GM23338 (cell line): ENCODE data around the gene SIN3B. TPM values are rescaled to one million over a fixed set of nuclear protein-coding genes. Genes with fewer than 3 reads are reported as not detected.

Source experiments
- ATAC-seq: fragments of 200-7000 bp; cut with Tn5 transposase; 3 replicates; pipeline ENCODE4 v1.9.1; 2020
- DNase-seq: peaks from one replicate; pipeline ENCODE4 v3.0.0-alpha.2; 2015; ENCODE audit warnings: low spot score
- H2AFZ ChIP-seq: fragments of 200-600 bp; sonication (generic); 2 replicates; pipeline ENCODE4 v1.8.0; 2016; ENCODE audit warnings: antibody characterized with exemption, mild to moderate bottlenecking, moderate library complexity
- H3F3A ChIP-seq: fragments of 200-600 bp; sonication (generic); replicated peaks from 2 replicates; pipeline ENCODE4 v1.8.0; 2017; ENCODE audit warnings: antibody characterized with exemption, mixed run types, low read depth
- H3K27ac ChIP-seq: fragments of 200-600 bp; sonication (generic); 2 replicates; pipeline ENCODE4 v1.6.1; 2016; ENCODE audit warnings: low read depth
- H3K27me3 ChIP-seq: fragments of 200-600 bp; sonication (generic); 2 replicates; pipeline ENCODE4 v1.8.0; 2016; ENCODE audit warnings: mild to moderate bottlenecking, mixed run types, moderate library complexity; ENCODE audit not compliant: insufficient read depth
- H3K36me3 ChIP-seq: fragments of 200-600 bp; sonication (generic); 2 replicates; pipeline ENCODE4 v1.8.0; 2016; ENCODE audit warnings: mild to moderate bottlenecking; ENCODE audit not compliant: insufficient read depth
- H3K4me1 ChIP-seq: fragments of 200-600 bp; sonication (generic); 2 replicates; pipeline ENCODE4 v1.8.0; 2016; ENCODE audit warnings: mild to moderate bottlenecking, moderate library complexity; ENCODE audit not compliant: insufficient read depth
- H3K4me2 ChIP-seq: fragments of 200-600 bp; sonication (generic); 2 replicates; pipeline ENCODE4 v1.7.1; 2017; ENCODE audit warnings: mixed run types
- H3K4me3 ChIP-seq: fragments of 200-600 bp; sonication (generic); 2 replicates; pipeline ENCODE4 v1.6.1; 2016; ENCODE audit warnings: mixed run types
- H3K79me2 ChIP-seq: fragments of 200-600 bp; sonication (generic); replicated peaks from 2 replicates; pipeline ENCODE4 v1.8.0; 2017; ENCODE audit warnings: mild to moderate bottlenecking; ENCODE audit not compliant: insufficient read depth
- H3K9me2 ChIP-seq: fragments of 200-600 bp; sonication (generic); 2 replicates; pipeline ENCODE4 v1.8.0; 2017; ENCODE audit not compliant: insufficient read depth
- H4K20me1 ChIP-seq: fragments of 200-600 bp; sonication (generic); replicated peaks from 2 replicates; pipeline ENCODE4 v1.8.0; 2017; ENCODE audit warnings: mild to moderate bottlenecking; ENCODE audit not compliant: insufficient read depth
- H3K27ac Mint-ChIP-seq: 2 replicates; pipeline ENCODE4 v1.8.0; 2020; ENCODE audit warnings: inconsistent platforms, mild to moderate bottlenecking, moderate library complexity, mixed read lengths
- H3K27me3 Mint-ChIP-seq: 3 replicates; pipeline ENCODE4 v1.8.0; 2022; ENCODE audit warnings: low read depth, mild to moderate bottlenecking, moderate library complexity, mixed read lengths, inconsistent platforms; ENCODE audit not compliant: insufficient read depth, poor library complexity
- H3K36me3 Mint-ChIP-seq: 3 replicates; pipeline ENCODE4 v1.8.0; 2021; ENCODE audit warnings: low read depth, mild to moderate bottlenecking, inconsistent platforms, moderate library complexity, mixed read lengths
- H3K4me1 Mint-ChIP-seq: 3 replicates; pipeline ENCODE4 v1.8.0; 2020; ENCODE audit warnings: mild to moderate bottlenecking, inconsistent platforms, mixed read lengths
- H3K4me3 Mint-ChIP-seq: 3 replicates; pipeline ENCODE4 v1.8.0; 2021; ENCODE audit warnings: moderate library complexity, mild to moderate bottlenecking, inconsistent platforms, mixed read lengths
- H3K9me3 Mint-ChIP-seq: 3 replicates; pipeline ENCODE4 v1.8.0; 2020; ENCODE audit warnings: moderate library complexity, mild to moderate bottlenecking, inconsistent platforms, mixed read lengths
- EZH2 ChIP-seq: fragments of 200-600 bp; sonication (generic); IDR thresholded peaks from one replicate; pipeline ENCODE4 v1.8.0; 2017; ENCODE audit warnings: antibody characterized with exemption, mild to moderate bottlenecking, low read depth; ENCODE audit not compliant: unreplicated experiment
- JUNB ChIP-seq: IDR thresholded peaks from one replicate; pipeline ENCODE4 v1.6.1; 2016; ENCODE audit warnings: antibody characterized with exemption; ENCODE audit not compliant: unreplicated experiment
- REST ChIP-seq: IDR thresholded peaks from one replicate; pipeline ENCODE4 v1.6.1; 2018; ENCODE audit warnings: antibody characterized with exemption; ENCODE audit not compliant: unreplicated experiment
- ZNF114 ChIP-seq: fragments of 250-450 bp; sonication (Bioruptor Pico); IDR thresholded peaks from 2 replicates; pipeline ENCODE4 v1.5.0; 2020; ENCODE audit warnings: mild to moderate bottlenecking, moderate library complexity
- ZNF462 ChIP-seq: fragments of 250-450 bp; sonication (Bioruptor Pico); IDR thresholded peaks from 2 replicates; pipeline ENCODE4 v1.5.0; 2020; ENCODE audit warnings: mild to moderate bottlenecking, moderate library complexity
- polyA plus RNA-seq: library from polyadenylated mRNA; unstranded; fragments of >200 nt; fragmentation: Nextera tagmentation; extraction: Ambion mirVana; gene quantifications from 2 replicates; pipeline ENCODE4 v1.2.1, GENCODE V29; 2016
- total RNA-seq: library from RNA; depleted of rRNA; stranded (reverse); fragments of >200 nt; shearing (Covaris generic); gene quantifications from 2 replicates; pipeline ENCODE4 v1.2.3, GENCODE V29; 2014

SIN3B gene
- total and polyA plus RNA-seq, 2 experiments from 2014 or later, result 37.6 to 68.6 TPM

GRCh38 chr19:16861834-16862233, 32.6 kb downstream of the SIN3B start (continued):
- TF ChIP-seq REST, result no peak

DNA sequence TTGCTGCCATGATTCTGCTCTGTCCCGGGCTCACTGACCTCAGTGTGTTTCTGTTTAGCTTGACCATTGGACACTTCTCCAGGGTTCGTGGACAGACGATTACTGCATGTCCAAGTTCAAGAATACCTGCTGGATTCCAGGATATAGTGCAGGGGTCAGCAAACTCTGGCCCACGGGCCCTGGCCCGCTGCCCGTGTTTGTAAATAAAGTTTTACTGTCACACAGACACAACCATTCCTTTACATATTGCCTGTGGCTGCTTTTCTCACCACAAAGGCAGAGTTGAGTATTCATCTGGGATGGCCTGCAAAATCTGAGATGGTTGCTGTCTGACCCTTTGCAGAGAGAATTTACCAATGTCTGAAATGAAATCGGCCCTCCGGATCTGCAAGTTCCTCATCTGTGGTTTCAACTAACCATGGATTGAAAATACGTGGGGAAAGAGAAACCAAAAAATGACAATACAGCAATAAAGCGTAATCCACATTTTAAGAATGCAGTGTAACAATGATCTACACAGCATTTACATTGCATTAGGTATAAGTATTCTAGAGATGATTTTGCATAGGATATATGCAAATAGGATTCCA, 33.7 kb downstream of the SIN3B start:
- no peak overlapping the region for H3K27ac Mint-ChIP-seq
- DNase-seq (no peak), ATAC-seq (no peak)
- H3K4me3 Mint-ChIP-seq, result no peak overlapping the region
- no peak overlapping the region for H3K4me3 ChIP-seq
- no peaks in the 10 kb centered on the region for H3K9me2 ChIP-seq
- H3F3A ChIP-seq, result no peaks in the 10 kb centered on the region
- no peak overlapping the region for H2AFZ ChIP-seq
- H4K20me1 ChIP-seq, result peaks cover 6% of the 10 kb centered on the region
- H3K4me1 ChIP-seq, result no peaks in the 10 kb centered on the region
- no peak for TF ChIP-seq JUNB
- TF ChIP-seq EZH2, result no peak
- no peak for TF ChIP-seq ZNF462 (CRISPR knock-in tag)
- TF ChIP-seq ZNF114, result no peak
- peaks cover 3% of the 10 kb centered on the region for H3K27me3 Mint-ChIP-seq
- H3K4me1 Mint-ChIP-seq, result no peaks in the 10 kb centered on the region
- H3K4me2 ChIP-seq, result no peak overlapping the region
- H3K36me3 Mint-ChIP-seq, result peaks cover 52% of the 10 kb centered on the region
- no peaks in the 10 kb centered on the region for H3K9me3 Mint-ChIP-seq
- H3K36me3 ChIP-seq, result peaks cover 11% of the 10 kb centered on the region
- no peaks in the 10 kb centered on the region for H3K27me3 ChIP-seq
- no peaks in the 10 kb centered on the region for H3K79me2 ChIP-seq
- H3K27ac ChIP-seq, result no peak overlapping the region
